ENCODE data around the gene PHLPP2.

PHLPP2 gene, protein sequence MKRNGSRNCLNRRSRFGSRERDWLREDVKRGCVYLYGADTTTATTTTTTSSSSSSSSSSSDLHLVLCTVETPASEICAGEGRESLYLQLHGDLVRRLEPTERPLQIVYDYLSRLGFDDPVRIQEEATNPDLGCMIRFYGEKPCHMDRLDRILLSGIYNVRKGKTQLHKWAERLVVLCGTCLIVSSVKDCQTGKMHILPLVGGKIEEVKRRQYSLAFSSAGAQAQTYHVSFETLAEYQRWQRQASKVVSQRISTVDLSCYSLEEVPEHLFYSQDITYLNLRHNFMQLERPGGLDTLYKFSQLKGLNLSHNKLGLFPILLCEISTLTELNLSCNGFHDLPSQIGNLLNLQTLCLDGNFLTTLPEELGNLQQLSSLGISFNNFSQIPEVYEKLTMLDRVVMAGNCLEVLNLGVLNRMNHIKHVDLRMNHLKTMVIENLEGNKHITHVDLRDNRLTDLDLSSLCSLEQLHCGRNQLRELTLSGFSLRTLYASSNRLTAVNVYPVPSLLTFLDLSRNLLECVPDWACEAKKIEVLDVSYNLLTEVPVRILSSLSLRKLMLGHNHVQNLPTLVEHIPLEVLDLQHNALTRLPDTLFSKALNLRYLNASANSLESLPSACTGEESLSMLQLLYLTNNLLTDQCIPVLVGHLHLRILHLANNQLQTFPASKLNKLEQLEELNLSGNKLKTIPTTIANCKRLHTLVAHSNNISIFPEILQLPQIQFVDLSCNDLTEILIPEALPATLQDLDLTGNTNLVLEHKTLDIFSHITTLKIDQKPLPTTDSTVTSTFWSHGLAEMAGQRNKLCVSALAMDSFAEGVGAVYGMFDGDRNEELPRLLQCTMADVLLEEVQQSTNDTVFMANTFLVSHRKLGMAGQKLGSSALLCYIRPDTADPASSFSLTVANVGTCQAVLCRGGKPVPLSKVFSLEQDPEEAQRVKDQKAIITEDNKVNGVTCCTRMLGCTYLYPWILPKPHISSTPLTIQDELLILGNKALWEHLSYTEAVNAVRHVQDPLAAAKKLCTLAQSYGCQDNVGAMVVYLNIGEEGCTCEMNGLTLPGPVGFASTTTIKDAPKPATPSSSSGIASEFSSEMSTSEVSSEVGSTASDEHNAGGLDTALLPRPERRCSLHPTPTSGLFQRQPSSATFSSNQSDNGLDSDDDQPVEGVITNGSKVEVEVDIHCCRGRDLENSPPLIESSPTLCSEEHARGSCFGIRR (N-terminal part only)

GRCh38 chr16:71724320-71724751 is at the start of gene PHLPP2:
Gene PHLPP2 (minus strand): TSS chr16:71724701. CDS start chr16:71714795, 9,906 bp downstream.
- DNase-seq = no peak

- DNase-seq = no peak
Observed at GRCh38 chr16:71771571-71771970, 47.1 kb upstream of the PHLPP2 start.

GRCh38 chr16:71769222-71769621 is 44.7 kb upstream of the PHLPP2 start:
- DNase-seq = no peak

DNA sequence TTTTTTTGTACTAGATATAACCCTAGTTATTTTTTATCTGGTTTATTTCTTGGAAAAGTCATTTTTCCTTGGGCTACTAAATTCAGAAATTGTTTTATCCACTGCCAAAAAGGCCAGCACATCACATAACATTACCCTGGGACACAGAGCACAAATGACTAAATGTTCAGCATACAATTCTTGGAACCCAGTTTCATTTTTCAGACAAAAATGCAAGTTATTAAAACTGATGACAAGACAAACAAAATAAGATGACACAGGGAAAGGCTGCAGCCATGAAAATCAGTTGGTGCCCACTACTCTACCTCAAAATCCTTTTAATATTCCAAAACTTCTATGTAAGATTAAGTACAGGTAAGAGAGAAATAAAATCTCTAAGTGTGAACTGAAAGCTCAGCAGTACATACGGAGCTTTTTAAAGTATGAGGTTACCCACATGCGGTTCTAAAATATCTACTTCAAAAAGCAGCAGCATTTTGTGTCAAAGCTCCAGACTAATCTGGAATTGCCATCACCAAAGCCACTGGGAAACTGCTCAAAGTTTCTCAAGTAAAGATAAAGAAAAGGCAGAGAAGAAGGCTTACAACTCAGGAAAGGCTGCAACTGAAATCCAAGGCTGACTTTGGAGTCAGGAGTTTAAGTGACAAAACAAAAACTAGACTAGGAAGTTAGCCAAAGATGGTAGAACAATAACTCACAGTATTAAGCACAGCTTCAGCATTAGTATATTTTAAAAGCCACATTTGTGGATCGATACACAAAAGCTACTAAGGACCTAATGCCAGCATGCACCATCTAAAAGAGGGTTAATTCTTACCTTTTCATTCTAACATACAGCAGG is 42.8 kb upstream of the PHLPP2 start:
- no peak for DNase-seq

DNA sequence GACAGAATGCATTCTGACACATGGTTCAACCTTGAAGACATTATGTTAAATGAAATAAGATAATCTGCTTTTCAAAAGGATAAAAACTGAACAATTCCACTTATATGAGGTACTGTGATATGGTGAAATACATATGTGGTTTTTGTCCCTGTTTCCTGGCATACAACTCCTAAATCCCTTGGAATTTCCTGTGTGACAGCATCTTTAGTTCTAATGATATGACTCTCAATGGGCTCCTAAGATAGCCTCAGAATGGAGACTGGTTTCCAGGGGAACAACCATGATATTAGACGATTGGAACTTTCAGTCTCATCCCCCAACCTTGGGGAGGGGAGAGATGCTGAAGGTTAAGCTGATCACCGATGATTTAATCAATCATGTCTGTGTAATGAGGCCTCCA is 37.7 kb upstream of the PHLPP2 start:
- no peak for DNase-seq

- no peak for DNase-seq
Observed at GRCh38 chr16:71761097-71761496, 36.6 kb upstream of the PHLPP2 start.

DNA sequence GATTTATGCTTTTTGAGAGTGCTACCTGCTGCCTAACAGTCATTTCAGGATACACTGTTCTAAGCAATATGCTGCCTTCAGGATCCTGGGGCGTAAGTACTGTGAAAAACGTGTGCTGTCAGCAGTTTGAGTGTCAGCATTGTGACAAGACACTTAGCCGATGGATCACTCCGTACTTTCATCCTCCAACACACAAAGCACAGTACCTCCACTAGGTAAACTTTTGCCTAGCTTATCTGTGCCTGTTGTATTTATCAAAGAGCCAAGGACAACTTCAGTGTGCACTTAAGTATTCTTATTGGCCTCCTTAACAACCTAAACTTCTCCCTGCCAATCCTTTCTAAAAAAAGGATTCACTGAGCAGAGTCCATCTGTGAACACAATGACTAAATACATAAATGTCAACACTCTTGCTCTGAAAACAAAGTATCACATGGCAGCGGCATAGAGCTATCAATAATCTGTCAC is 33.8 kb upstream of the PHLPP2 start:
- DNase-seq = no peak

- DNase-seq = peak; percentile 15
Observed at GRCh38 chr16:71754652-71755051, 30.2 kb upstream of the PHLPP2 start.

- DNase-seq = no peak
Observed at GRCh38 chr16:71754108-71754507, 29.6 kb upstream of the PHLPP2 start.

- DNase-seq = no peak
Observed at GRCh38 chr16:71748226-71748625, 23.7 kb upstream of the PHLPP2 start.

GRCh38 chr16:71746442-71747046 is 22.0 kb upstream of the PHLPP2 start:
- DNase-seq = peak; percentile 48

DNA sequence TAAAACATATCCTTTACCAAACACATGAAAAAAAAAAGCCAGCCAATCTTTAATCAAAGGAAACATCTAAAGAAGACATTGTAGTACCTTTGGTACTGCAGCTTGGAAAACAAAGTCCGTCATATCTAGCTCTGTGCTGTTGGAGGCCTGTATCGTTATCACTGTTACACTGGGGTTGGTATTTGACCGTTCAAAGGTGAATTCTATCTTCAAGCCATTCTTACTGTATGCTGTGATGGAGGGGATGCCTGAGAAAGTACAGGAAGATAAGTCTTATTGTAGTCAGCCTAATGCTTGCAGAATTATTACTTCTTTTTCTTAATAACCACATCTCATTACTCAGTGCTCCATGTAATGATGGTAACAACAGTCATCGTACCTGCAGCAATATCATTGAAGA is 14.4 kb upstream of the PHLPP2 start:
- no peak for DNase-seq

DNA sequence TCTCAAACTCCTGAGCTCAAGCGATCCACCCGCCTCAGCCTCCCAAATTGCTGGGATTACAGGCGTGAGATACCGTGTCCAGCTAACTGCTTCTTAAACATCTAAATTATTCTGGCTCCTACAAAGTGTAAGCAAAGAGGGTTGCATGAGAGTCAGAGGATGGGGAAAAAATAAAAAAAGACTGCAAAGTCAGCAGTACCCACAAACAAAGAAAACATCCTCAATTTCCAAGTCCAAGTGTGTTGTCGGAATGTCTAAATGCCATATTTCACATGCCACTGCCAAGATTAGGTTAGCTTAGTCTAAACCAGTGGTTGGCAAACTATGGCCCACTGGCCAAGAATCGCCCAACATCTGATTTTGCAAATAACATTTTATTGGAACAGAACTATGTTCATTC is 13.0 kb upstream of the PHLPP2 start:
- no peak for DNase-seq

DNA sequence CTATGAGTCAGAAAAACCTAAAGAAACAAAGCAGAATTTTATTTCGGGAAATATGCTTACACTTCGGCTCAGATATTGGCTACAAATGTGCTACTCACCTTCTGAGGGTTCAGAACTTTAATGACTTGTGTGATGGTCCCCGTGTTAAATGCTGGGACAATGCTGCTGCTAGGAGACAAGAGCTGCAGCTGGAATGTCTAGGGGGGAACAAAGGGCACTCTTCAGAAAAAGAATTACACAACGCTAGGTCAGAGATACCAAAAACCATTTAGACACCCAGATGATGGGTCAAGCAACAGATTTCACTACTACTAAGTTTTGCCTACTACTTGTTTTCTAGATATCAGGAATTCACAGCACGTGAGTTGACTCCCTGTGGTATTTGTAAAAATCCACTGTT is 10.0 kb upstream of the PHLPP2 start:
- no peak for DNase-seq

DNA sequence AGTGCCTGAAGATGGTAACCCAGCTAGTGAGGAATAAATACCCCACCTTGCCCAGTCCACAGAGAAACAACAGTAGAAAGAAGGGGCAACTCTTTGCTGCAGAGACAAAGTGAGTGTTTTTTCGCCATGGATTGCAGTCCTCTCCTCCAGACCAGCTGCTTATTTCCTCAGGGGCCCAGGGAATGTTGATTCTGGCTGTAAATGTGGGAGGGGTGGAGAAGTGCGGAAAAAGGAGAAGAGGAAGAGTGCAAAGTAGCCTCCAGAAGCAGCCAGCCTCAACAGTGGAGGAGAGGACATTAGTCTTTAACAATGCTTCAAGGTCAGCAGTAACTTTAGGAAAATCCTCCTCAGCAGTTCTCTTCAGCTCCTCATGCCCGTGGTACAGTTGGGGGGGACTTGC is 8.1 kb upstream of the PHLPP2 start:
- DNase-seq = no peak

DNA sequence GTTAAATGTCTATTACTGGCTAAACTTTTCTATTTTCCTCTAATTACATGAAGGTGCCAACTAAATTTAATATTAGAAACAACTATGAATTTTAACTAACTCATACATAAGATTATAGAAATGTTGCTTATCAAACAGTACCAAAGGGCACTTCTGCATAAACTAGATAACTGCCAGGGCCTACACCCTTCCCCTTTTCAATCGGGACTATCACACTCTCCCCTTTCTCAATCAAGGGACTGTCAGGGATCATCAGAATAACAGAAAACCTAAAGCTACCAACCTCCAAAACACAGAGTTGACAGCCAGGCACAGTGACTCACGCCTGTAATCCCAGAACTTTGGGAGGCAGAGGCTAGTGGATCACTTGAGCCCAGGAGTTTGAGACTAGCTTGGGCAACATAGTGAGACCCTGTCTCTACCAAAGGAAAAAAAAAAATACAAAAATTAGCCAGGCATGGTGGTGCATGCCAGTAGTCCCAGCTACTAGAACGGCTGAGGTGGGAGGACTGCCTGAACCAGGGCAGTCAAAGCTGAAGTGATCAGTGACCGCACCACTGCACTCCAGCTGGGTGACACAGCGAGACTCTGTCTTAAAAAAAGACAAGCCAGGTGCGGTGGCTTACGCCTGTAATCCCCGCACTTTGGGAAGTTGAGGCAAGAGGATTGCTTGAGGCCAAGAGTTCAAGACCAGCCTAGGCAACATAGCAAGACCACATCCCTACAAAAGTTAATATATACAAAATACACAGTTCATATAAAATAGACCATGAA is 3.2 kb upstream of the PHLPP2 start:
- peak; percentile 28 for DNase-seq

GRCh38 chr16:71726476-71727315 is 2.2 kb upstream of the PHLPP2 start:
- peak; percentile 64 for DNase-seq

GRCh38 chr16:71723537-71724319 is 773 bp downstream of the PHLPP2 start:
- peak; percentile 84 for DNase-seq

All from suppressor macrophage treated with lipopolysaccharide for 4 hours (primary cell).